H9 (cell line): ENCODE results near the gene FTO. TPM values are rescaled to one million over a fixed set of nuclear protein-coding genes. Genes with fewer than 3 reads are reported as not detected.

ENCODE experiments used
- DNase-seq: peaks from one replicate; pipeline ENCODE4 v3.0.0-alpha.2; 2017
- H2AFZ ChIP-seq: one replicate; pipeline ENCODE4 v1.6.1; 2013; ENCODE audit warnings: mild to moderate bottlenecking, low read length, control low read depth, moderate library complexity
- H2AK5ac ChIP-seq: 2 replicates; pipeline ENCODE4 v1.6.1; 2013; ENCODE audit warnings: low read length, control low read depth, mixed read lengths; ENCODE audit not compliant: insufficient read length
- H2BK120ac ChIP-seq: one replicate; pipeline ENCODE4 v1.6.1; 2013; ENCODE audit warnings: low read depth, mild to moderate bottlenecking, low read length, control low read depth, inconsistent platforms; ENCODE audit not compliant: poor library complexity, severe bottlenecking
- H2BK12ac ChIP-seq: 2 replicates; pipeline ENCODE4 v1.6.1; 2013; ENCODE audit warnings: low read length, control low read depth, mixed read lengths, low read depth; ENCODE audit not compliant: insufficient read length
- H2BK15ac ChIP-seq: 2 replicates; pipeline ENCODE4 v1.6.1; 2013; ENCODE audit warnings: low read depth, low read length, control low read depth
- H2BK20ac ChIP-seq: one replicate; pipeline ENCODE4 v1.6.1; 2013; ENCODE audit warnings: low read depth, mild to moderate bottlenecking, low read length, control low read depth, inconsistent platforms; ENCODE audit not compliant: poor library complexity, severe bottlenecking
- H2BK5ac ChIP-seq: 2 replicates; pipeline ENCODE4 v1.6.1; 2013; ENCODE audit warnings: low read length, control low read depth, mixed read lengths; ENCODE audit not compliant: insufficient read length
- H3K14ac ChIP-seq: 2 replicates; pipeline ENCODE4 v1.6.1; 2013; ENCODE audit warnings: low read length, control low read depth; ENCODE audit not compliant: insufficient read depth
- H3K18ac ChIP-seq: 2 replicates; pipeline ENCODE4 v1.6.1; 2013; ENCODE audit warnings: low read depth, mild to moderate bottlenecking, mixed read lengths, low read length, control low read depth; ENCODE audit not compliant: insufficient read length
- H3K23ac ChIP-seq: 2 replicates; pipeline ENCODE4 v1.6.1; 2013; ENCODE audit warnings: low read length, control low read depth, mixed read lengths, low read depth; ENCODE audit not compliant: insufficient read length
- H3K23me2 ChIP-seq: 2 replicates; pipeline ENCODE4 v1.6.1; 2013; ENCODE audit warnings: low read depth, mild to moderate bottlenecking, mixed read lengths, low read length, control low read depth; ENCODE audit not compliant: insufficient read length, poor library complexity, severe bottlenecking
- H3K27ac ChIP-seq: 2 replicates; pipeline ENCODE4 v1.5.1; 2013; ENCODE audit warnings: low read length, control low read depth, mixed read lengths, low read depth; ENCODE audit not compliant: insufficient read length
- H3K27me3 ChIP-seq: 2 replicates; pipeline ENCODE4 v1.6.1; 2013; ENCODE audit warnings: low read length, control low read depth, inconsistent platforms; ENCODE audit not compliant: insufficient read depth
- H3K4ac ChIP-seq: 2 replicates; pipeline ENCODE4 v1.6.1; 2013; ENCODE audit warnings: low read depth, mild to moderate bottlenecking, control low read depth, inconsistent platforms, low read length, moderate library complexity
- H3K4me1 ChIP-seq: 2 replicates; pipeline ENCODE4 v1.6.1; 2013; ENCODE audit warnings: low read length, control low read depth, inconsistent platforms; ENCODE audit not compliant: insufficient read depth
- H3K4me2 ChIP-seq: 2 replicates; pipeline ENCODE4 v1.6.1; 2013; ENCODE audit warnings: low read length, control low read depth, mixed read lengths; ENCODE audit not compliant: insufficient read length, insufficient read depth
- H3K56ac ChIP-seq: 2 replicates; pipeline ENCODE4 v1.6.1; 2013; ENCODE audit warnings: low read depth, mild to moderate bottlenecking, mixed read lengths, low read length, control low read depth; ENCODE audit not compliant: insufficient read length
- H3K79me1 ChIP-seq: 2 replicates; pipeline ENCODE4 v1.6.1; 2013; ENCODE audit warnings: low read depth, mild to moderate bottlenecking, moderate library complexity, low read length, control low read depth, inconsistent platforms; ENCODE audit not compliant: insufficient read depth, poor library complexity, severe bottlenecking
- H3K79me2 ChIP-seq: 2 replicates; pipeline ENCODE4 v1.6.1; 2013; ENCODE audit warnings: low read length, control low read depth, inconsistent platforms; ENCODE audit not compliant: insufficient read depth
- H3K9ac ChIP-seq: 2 replicates; pipeline ENCODE4 v1.6.1; 2013; ENCODE audit warnings: low read length, control low read depth, mixed read lengths; ENCODE audit not compliant: insufficient read length; ENCODE audit errors: extremely low read depth
- H3K9me3 ChIP-seq: one replicate; pipeline ENCODE4 v1.6.1; 2013; ENCODE audit warnings: low read depth, low read length, inconsistent platforms; ENCODE audit not compliant: control insufficient read depth
- H3T11ph ChIP-seq: one replicate; pipeline ENCODE4 v1.6.1; 2013; ENCODE audit warnings: mild to moderate bottlenecking, low read length, control low read depth, inconsistent platforms
- H4K20me1 ChIP-seq: one replicate; pipeline ENCODE4 v1.6.1; 2013; ENCODE audit not compliant: control insufficient read depth, insufficient read length, insufficient read depth
- H4K5ac ChIP-seq: 2 replicates; pipeline ENCODE4 v1.6.1; 2013; ENCODE audit warnings: low read depth, mild to moderate bottlenecking, mixed read lengths, low read length, control low read depth; ENCODE audit not compliant: insufficient read length
- H4K8ac ChIP-seq: replicated peaks from 2 replicates; pipeline ENCODE4 v1.6.1; 2013; ENCODE audit warnings: low read length, control low read depth, mixed read lengths, low read depth; ENCODE audit not compliant: insufficient read length
- H4K91ac ChIP-seq: 2 replicates; pipeline ENCODE4 v1.6.1; 2013; ENCODE audit warnings: low read depth, mild to moderate bottlenecking, moderate library complexity, mixed read lengths, low read length, control low read depth; ENCODE audit not compliant: insufficient read length
- H3K27ac Mint-ChIP-seq, 3 experiments: 2 replicates in 2 of 3; 3 replicates in 1 of 3; pipeline ENCODE4 v1.8.0; 2020 to 2021; ENCODE audit warnings: mixed read lengths in 3 of 3, mild to moderate bottlenecking in 1 of 3, moderate library complexity in 1 of 3
- H3K27me3 Mint-ChIP-seq: 2 replicates; pipeline ENCODE4 v1.8.0; 2021; ENCODE audit warnings: low read depth, mild to moderate bottlenecking, moderate library complexity, mixed read lengths
- H3K36me3 Mint-ChIP-seq, 3 experiments: 2 replicates in 2 of 3; 3 replicates in 1 of 3; pipeline ENCODE4 v1.8.0; 2020 to 2021; ENCODE audit warnings: low read depth in 3 of 3, mixed read lengths in 3 of 3; ENCODE audit not compliant: insufficient read depth in 1 of 3
- H3K4me1 Mint-ChIP-seq, 2 experiments: 2 replicates each; pipeline ENCODE4 v1.8.0; 2020; ENCODE audit warnings: mixed read lengths in 2 of 2
- H3K4me3 Mint-ChIP-seq, 2 experiments: 2 replicates in 1 of 2; 3 replicates in 1 of 2; pipeline ENCODE4 v1.8.0; 2020 to 2021; ENCODE audit warnings: mild to moderate bottlenecking in 2 of 2, mixed read lengths in 2 of 2, moderate library complexity in 1 of 2
- H3K9me3 Mint-ChIP-seq, 2 experiments: 2 replicates in 1 of 2; 3 replicates in 1 of 2; pipeline ENCODE4 v1.8.0; 2020; ENCODE audit warnings: mild to moderate bottlenecking in 2 of 2, mixed read lengths in 2 of 2, moderate library complexity in 1 of 2
- WGBS: extraction: QIAGEN DNeasy Blood & Tissue Kit; methylation state at CpG from one replicate; pipeline ENCODE4 v1.1.7; 2013; ENCODE audit warnings: missing lambda C conversion rate, low lambda C conversion rate, mixed read lengths; ENCODE audit not compliant: insufficient read length; ENCODE audit errors: extremely low coverage; 5-methylcytosine and 5-hydroxymethylcytosine counted together
- total RNA-seq: library from RNA; stranded (reverse); gene quantifications from 2 replicates; pipeline ENCODE4 v1.2.1, GENCODE V29; 2021
- TF ChIP-seq, protein P1 (sequence below): fragments of 200-600 bp; sonication (generic); conservative IDR thresholded peaks from 3 replicates; pipeline ENCODE4 v1.8.0; 2021; ENCODE audit warnings: antibody characterized with exemption, mild to moderate bottlenecking

FTO gene
- total RNA-seq, 1 experiment from 2014 or later = 67.9 TPM

DNA sequence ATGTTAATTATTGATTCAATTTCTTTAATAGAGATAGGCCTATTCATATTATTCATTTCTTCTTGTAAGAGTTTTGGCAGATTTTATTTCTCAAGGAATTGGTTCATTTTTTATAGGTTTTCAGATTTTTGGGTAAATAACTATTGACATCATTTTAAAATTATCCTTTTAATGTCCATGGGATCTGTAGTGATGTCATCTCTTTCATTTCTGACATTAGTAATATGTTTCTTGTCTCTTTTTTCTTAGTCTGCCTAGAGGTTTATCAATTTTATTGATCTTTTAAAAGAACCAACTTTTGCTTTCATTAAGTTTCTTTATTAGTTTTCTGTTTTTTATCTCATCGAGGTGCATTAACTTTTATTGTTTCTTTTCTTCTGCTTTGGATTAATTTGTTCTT lies 162.6 kb downstream of the FTO start:
- peaks cover 14 to 27% of the 10 kb centered on the region in 2 experiments for H3K4me1 Mint-ChIP-seq

More for the DNA sequence above, 162.6 kb downstream of the FTO start:
- Histone ChIP-seq H4K20me1 (no peaks in the 10 kb centered on the region), H3K79me1 (no peaks in the 10 kb centered on the region), H3K18ac (no peak overlapping the region), H3K4me2 (no peak overlapping the region), H4K91ac (no peak overlapping the region), H2BK20ac (no peak overlapping the region), H4K5ac (no peak overlapping the region), H2BK5ac (no peak overlapping the region), H3K4ac (no peak overlapping the region), H2BK12ac (no peak overlapping the region), H3K23ac (no peak overlapping the region), H3K79me2 (no peaks in the 10 kb centered on the region), H3K56ac (no peak overlapping the region), H2AFZ (no peak overlapping the region), H2BK120ac (no peak overlapping the region), H3K9me3 (no peaks in the 10 kb centered on the region), H3K14ac (no peak overlapping the region), H3T11ph (no peak overlapping the region), H4K8ac (no peak overlapping the region), H3K9ac (no peak overlapping the region), H2BK15ac (no peak overlapping the region), H3K27me3 (no peaks in the 10 kb centered on the region), H3K27ac (no peak overlapping the region), H3K4me1 (peaks cover 3% of the 10 kb centered on the region; the same call in 1 of the 2 replicates), H2AK5ac (no peak overlapping the region), H3K23me2 (no peaks in the 10 kb centered on the region)
- WGBS = no CpG with 5 or more reads among the region's 1 CpG
- TF ChIP-seq, protein P1, sequence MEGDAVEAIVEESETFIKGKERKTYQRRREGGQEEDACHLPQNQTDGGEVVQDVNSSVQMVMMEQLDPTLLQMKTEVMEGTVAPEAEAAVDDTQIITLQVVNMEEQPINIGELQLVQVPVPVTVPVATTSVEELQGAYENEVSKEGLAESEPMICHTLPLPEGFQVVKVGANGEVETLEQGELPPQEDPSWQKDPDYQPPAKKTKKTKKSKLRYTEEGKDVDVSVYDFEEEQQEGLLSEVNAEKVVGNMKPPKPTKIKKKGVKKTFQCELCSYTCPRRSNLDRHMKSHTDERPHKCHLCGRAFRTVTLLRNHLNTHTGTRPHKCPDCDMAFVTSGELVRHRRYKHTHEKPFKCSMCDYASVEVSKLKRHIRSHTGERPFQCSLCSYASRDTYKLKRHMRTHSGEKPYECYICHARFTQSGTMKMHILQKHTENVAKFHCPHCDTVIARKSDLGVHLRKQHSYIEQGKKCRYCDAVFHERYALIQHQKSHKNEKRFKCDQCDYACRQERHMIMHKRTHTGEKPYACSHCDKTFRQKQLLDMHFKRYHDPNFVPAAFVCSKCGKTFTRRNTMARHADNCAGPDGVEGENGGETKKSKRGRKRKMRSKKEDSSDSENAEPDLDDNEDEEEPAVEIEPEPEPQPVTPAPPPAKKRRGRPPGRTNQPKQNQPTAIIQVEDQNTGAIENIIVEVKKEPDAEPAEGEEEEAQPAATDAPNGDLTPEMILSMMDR = no peak
- H3K9me3 Mint-ChIP-seq = peaks cover 4 to 16% of the 10 kb centered on the region in 2 experiments; a peak in 4 of 5 replicates
- H3K36me3 Mint-ChIP-seq = peaks cover 9 to 14% (median 11%) of the 10 kb centered on the region in 3 experiments
- H3K4me3 Mint-ChIP-seq = no peak overlapping the region
- DNase-seq = no peak
- H3K27me3 Mint-ChIP-seq = no peaks in the 10 kb centered on the region
- H3K27ac Mint-ChIP-seq = no peak overlapping the region
